Fibroblast of villous mesenchyme (primary cell): Measurements from ENCODE around the gene JUN. TPM values are rescaled to one million over a fixed set of nuclear protein-coding genes. Genes with fewer than 3 reads are reported as not detected.

Experiments used
- DNase-seq: peaks from one replicate; pipeline ENCODE4 v3.0.0-alpha.2; 2010; ENCODE audit warnings: low read depth
- H3K4me3 ChIP-seq: 2 replicates; pipeline ENCODE4 v1.5.1; 2011; ENCODE audit warnings: low read depth, mild to moderate bottlenecking, low read length
- total RNA-seq: library from RNA; depleted of rRNA; stranded (reverse); fragments of >200 nt; gene quantifications from 2 replicates; pipeline ENCODE4 v1.2.3, GENCODE V29; 2012
- TF ChIP-seq, protein P1 (sequence below): IDR thresholded peaks from 2 replicates; pipeline ENCODE4 v1.5.1; 2012; ENCODE audit warnings: low read depth, mild to moderate bottlenecking, low read length; ENCODE audit not compliant: insufficient read depth

JUN gene
- total RNA-seq, 1 donor = 84.6 TPM

DNA sequence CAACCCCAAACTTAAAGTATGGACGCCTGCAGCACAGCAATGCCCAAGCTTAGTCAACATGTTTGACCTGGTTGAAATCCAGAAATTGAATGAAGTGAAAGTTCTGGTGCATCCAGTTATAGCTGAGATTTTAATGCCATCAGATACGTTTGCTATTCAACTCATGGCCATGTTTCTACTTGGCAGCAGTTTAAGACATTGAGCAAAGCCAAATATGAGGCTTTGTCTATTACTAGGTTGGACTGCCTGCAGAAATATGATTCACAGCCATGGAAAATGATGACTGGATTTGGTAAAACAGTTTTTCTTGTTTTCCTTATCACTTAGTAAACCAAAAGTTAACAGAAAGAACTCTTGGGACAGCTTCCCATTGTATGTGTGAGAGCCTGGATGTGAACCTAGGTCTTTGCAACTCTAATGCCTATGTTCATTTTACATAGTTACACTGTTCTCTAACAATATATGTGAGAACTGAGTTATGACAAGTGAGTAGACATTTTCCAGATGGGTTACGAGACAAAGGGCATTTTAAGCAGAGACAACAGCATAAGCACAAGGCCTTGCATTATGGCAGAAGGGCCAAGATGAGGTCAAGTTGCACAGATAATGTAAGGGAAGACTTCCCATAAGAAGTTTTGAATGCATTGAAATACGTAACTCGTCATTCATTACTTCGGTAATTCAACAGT is 51.6 kb downstream of the JUN start:
- DNase-seq = no peak
- H3K4me3 ChIP-seq = no peak overlapping the region
- TF ChIP-seq, protein P1, sequence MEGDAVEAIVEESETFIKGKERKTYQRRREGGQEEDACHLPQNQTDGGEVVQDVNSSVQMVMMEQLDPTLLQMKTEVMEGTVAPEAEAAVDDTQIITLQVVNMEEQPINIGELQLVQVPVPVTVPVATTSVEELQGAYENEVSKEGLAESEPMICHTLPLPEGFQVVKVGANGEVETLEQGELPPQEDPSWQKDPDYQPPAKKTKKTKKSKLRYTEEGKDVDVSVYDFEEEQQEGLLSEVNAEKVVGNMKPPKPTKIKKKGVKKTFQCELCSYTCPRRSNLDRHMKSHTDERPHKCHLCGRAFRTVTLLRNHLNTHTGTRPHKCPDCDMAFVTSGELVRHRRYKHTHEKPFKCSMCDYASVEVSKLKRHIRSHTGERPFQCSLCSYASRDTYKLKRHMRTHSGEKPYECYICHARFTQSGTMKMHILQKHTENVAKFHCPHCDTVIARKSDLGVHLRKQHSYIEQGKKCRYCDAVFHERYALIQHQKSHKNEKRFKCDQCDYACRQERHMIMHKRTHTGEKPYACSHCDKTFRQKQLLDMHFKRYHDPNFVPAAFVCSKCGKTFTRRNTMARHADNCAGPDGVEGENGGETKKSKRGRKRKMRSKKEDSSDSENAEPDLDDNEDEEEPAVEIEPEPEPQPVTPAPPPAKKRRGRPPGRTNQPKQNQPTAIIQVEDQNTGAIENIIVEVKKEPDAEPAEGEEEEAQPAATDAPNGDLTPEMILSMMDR = no peak

Other genes with a start within 250 kb of the JUN start
- gene OMA1, start 237.3 kb downstream of the JUN start, total RNA-seq = 10.6 and 26.8 TPM in 2 replicates
- gene TACSTD2, start 206.8 kb downstream of the JUN start, total RNA-seq = 0.97 and 17.7 TPM in 2 replicates
- 19.0 and 25.0 TPM in 2 replicates for gene MYSM1, start 84.0 kb downstream of the JUN start, total RNA-seq